GM21381 (cell line): ENCODE measurements around the gene CDK14.

Experiments
- ATAC-seq: cut with Tn5 transposase; IDR thresholded peaks from one replicate; pipeline ENCODE4 v1.9.1; 2021; ENCODE audit warnings: mild to moderate bottlenecking, moderate library complexity; ENCODE audit not compliant: unreplicated experiment

The CDK14 gene

GRCh38 chr7:90984692-90985091 is 388.6 kb downstream of the CDK14 start:
- no peak for ATAC-seq

- ATAC-seq, result no peak
These were observed 392.4 kb downstream of the CDK14 start for GRCh38 chr7:90988516-90988915.

GRCh38 chr7:90988996-90989765 is 393.1 kb downstream of the CDK14 start:
- ATAC-seq, result no peak

- ATAC-seq, result no peak
These were observed 398.0 kb downstream of the CDK14 start for GRCh38 chr7:90994121-90994520.

GRCh38 chr7:90994601-90995000 is 398.5 kb downstream of the CDK14 start:
- ATAC-seq, result no peak

- no peak for ATAC-seq
These were observed 399.9 kb downstream of the CDK14 start for GRCh38 chr7:90995996-90996395.

- ATAC-seq, result no peak
These were observed 404.2 kb downstream of the CDK14 start for GRCh38 chr7:90999989-91000979.

GRCh38 chr7:91005024-91005423 is 408.9 kb downstream of the CDK14 start:
- ATAC-seq, result no peak

GRCh38 chr7:91005841-91006240 is 409.7 kb downstream of the CDK14 start:
- ATAC-seq, result no peak

GRCh38 chr7:91007371-91007770 is 411.2 kb downstream of the CDK14 start:
- no peak for ATAC-seq

- no peak for ATAC-seq
These were observed 417.0 kb downstream of the CDK14 start for GRCh38 chr7:91013078-91013477.

- ATAC-seq, result no peak
These were observed 423.7 kb downstream of the CDK14 start for GRCh38 chr7:91019686-91020385.

GRCh38 chr7:91020636-91021385 is 424.7 kb downstream of the CDK14 start:
- ATAC-seq, result no peak

- no peak for ATAC-seq
These were observed 425.8 kb downstream of the CDK14 start for GRCh38 chr7:91021956-91022355.

GRCh38 chr7:91025906-91026390 is 429.8 kb downstream of the CDK14 start:
- ATAC-seq, result no peak

- ATAC-seq, result no peak
These were observed 433.6 kb downstream of the CDK14 start for GRCh38 chr7:91029688-91030087.

- no peak for ATAC-seq
These were observed 434.7 kb downstream of the CDK14 start for GRCh38 chr7:91030680-91031380.

- no peak for ATAC-seq
These were observed 435.6 kb downstream of the CDK14 start for GRCh38 chr7:91031757-91032156.

GRCh38 chr7:91033574-91033973 is 437.5 kb downstream of the CDK14 start:
- no peak for ATAC-seq
